OCI-LY3 (cell line): ENCODE measurements around the gene PTPRD.

ENCODE experiments used
- CTCF ChIP-seq: fragments of 200-600, 300-600 bp; sonication (generic); IDR thresholded peaks from 2 replicates; pipeline ENCODE4 v1.5.1; 2014; ENCODE audit warnings: antibody characterized with exemption, low read length, low read depth
- EZH2phosphoT487 ChIP-seq: fragments of 200-600 bp; shearing (Covaris generic); IDR thresholded peaks from 2 replicates; pipeline ENCODE4 v1.6.1; 2018; ENCODE audit warnings: antibody characterized with exemption, mixed run types, low read depth

DNA sequence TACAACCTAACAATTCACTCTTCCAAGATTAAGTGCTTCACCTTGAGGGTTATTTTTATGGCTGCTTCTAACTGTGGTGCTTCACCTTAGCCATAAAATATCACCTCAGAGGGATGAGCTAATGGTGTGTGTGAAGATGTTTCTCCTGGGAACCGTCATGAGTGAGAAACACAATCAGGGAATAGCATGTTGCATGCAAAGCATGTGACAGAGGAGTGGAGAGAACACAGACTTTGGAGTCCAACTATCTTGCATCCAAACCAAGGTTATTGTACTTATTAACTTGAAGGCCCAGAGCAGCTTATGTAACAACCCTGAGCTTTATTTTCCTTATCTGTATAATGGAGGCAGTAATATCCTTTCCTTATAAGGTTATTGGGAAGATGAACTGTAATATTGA, 1724.2 kb downstream of the PTPRD start:
- TF ChIP-seq CTCF (no peak), EZH2phosphoT487 (no peak)
